K562 (cell line): ENCODE measurements around the gene SCLY.

Source experiments
- CREB3L1 ChIP-seq: fragments of 450-650 bp; IDR thresholded peaks from 2 replicates; pipeline ENCODE4 v1.6.1; 2014; ENCODE audit warnings: low read depth, mild to moderate bottlenecking, moderate library complexity, borderline replicate concordance
- EZH2 ChIP-seq: IDR thresholded peaks from 2 replicates; pipeline ENCODE4 v1.6.1; 2012; ENCODE audit warnings: low read depth, mild to moderate bottlenecking, inconsistent platforms, low read length, borderline replicate concordance
- HDAC1 ChIP-seq, 2 experiments: fragments of 450-650 bp; IDR thresholded peaks; 2 replicates each; pipeline ENCODE4 v1.6.1; 2016 to 2017; ENCODE audit warnings: inconsistent platforms in 1 of 2, mild to moderate bottlenecking in 1 of 2, moderate library complexity in 1 of 2
- KLF1 ChIP-seq: fragments of 450-650 bp; IDR thresholded peaks from 2 replicates; pipeline ENCODE4 v1.6.1; 2016; ENCODE audit warnings: missing genetic modification characterization, missing compliant biosample characterization
- POLR3G ChIP-seq: IDR thresholded peaks from 2 replicates; pipeline ENCODE4 v1.6.1; 2011; ENCODE audit not compliant: insufficient read length, insufficient replicate concordance; ENCODE audit errors: extremely low read depth
- REST ChIP-seq, 2 experiments: fragments of 450-650 bp; formaldehyde crosslinking in 1 of 2; IDR thresholded peaks; 2 replicates each; pipeline versions ENCODE4 v1.4.0 to v1.6.1; 2014 to 2020; ENCODE audit warnings: mild to moderate bottlenecking in 2 of 2, borderline replicate concordance in 1 of 2, low read depth in 1 of 2
- TAF1 ChIP-seq: IDR thresholded peaks from 2 replicates; pipeline ENCODE4 v1.6.1; 2011; ENCODE audit warnings: mild to moderate bottlenecking, low read length, moderate library complexity; ENCODE audit not compliant: insufficient read depth, control insufficient read depth, severe bottlenecking; ENCODE audit errors: extremely low read depth
- TEAD4 ChIP-seq, 2 experiments: sonication (generic) in 1 of 2; formaldehyde crosslinking in 1 of 2; IDR thresholded peaks; 2 replicates each; pipeline versions ENCODE4 v1.6.1 to v1.8.0; 2012 to 2022; ENCODE audit warnings: borderline replicate concordance in 1 of 2, inconsistent platforms in 1 of 2, low read length in 1 of 2, mild to moderate bottlenecking in 1 of 2, missing genetic modification reagents in 1 of 2
- THAP7 ChIP-seq: fragments of 250-450 bp; sonication (Bioruptor Pico); IDR thresholded peaks from 2 replicates; pipeline ENCODE4 v1.5.0; 2021
- ZBTB7A ChIP-seq: IDR thresholded peaks from 2 replicates; pipeline ENCODE4 v1.6.1; 2011; ENCODE audit warnings: low read depth, mild to moderate bottlenecking, low read length, moderate library complexity, borderline replicate concordance; ENCODE audit not compliant: control insufficient read depth
- ZFP36 ChIP-seq: fragments of 150-350 bp; IDR thresholded peaks from 2 replicates; pipeline ENCODE4 v1.6.1; 2018; ENCODE audit warnings: low read length, low read depth; ENCODE audit not compliant: partially characterized antibody

DNA sequence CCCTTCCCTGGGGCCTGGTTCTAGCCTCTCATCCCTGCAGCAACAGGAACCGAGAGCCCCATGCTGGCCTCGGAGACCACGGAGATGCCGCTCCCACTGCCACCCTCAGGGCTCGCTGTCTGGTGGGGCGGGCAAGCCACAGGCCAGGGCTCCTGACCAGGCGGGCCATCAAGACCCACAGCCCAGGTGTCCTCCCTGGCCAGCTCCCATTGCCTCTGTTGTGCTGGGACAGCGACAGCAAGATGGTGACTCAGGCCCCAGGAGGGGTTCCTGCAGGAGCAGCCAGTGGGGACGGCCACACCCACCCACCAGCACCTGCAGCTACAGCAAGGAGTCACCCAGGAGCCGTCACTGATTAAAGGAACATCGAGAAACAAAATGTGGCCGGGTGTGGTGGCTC is 85.0 kb downstream of the SCLY start:
- TF ChIP-seq CREB3L1 (no peak), ZFP36 (no peak), THAP7 (no peak), REST (IDR thresholded peaks at IDR 0.05; ENCODE audit: borderline replicate concordance) (no peak), REST (CRISPR knock-in tag; IDR thresholded peaks at IDR 0.05; ENCODE audit: low read depth) (no peak), TAF1 (no peak), KLF1 (tag) (no peak), ZBTB7A (no peak), TEAD4 (IDR thresholded peaks at IDR 0.05; ENCODE audit: low read length) (no peak), TEAD4 (CRISPR knock-in tag; IDR thresholded peaks at IDR 0.05; ENCODE audit: borderline replicate concordance) (no peak), EZH2 (no peak), POLR3G (no peak), HDAC1 (IDR thresholded peaks at IDR 0.05) (no peak)
